LNCAP (cell line): ENCODE measurements around the gene SIX2.

Source experiments
- TF ChIP-seq, protein P1 (sequence below): fragments of 450-650 bp; IDR thresholded peaks from 2 replicates; pipeline ENCODE4 v1.5.1; 2017; ENCODE audit warnings: mild to moderate bottlenecking

The SIX2 gene

GRCh38 chr2:45009303-45009927 lies at the start of gene SIX2:
SIX2 (minus strand) TSS chr2:45009452; CDS start chr2:45009110, 342 bp downstream.
- TF ChIP-seq, protein P1, sequence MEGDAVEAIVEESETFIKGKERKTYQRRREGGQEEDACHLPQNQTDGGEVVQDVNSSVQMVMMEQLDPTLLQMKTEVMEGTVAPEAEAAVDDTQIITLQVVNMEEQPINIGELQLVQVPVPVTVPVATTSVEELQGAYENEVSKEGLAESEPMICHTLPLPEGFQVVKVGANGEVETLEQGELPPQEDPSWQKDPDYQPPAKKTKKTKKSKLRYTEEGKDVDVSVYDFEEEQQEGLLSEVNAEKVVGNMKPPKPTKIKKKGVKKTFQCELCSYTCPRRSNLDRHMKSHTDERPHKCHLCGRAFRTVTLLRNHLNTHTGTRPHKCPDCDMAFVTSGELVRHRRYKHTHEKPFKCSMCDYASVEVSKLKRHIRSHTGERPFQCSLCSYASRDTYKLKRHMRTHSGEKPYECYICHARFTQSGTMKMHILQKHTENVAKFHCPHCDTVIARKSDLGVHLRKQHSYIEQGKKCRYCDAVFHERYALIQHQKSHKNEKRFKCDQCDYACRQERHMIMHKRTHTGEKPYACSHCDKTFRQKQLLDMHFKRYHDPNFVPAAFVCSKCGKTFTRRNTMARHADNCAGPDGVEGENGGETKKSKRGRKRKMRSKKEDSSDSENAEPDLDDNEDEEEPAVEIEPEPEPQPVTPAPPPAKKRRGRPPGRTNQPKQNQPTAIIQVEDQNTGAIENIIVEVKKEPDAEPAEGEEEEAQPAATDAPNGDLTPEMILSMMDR, result no peak

GRCh38 chr2:45055162-45055605 lies 45.9 kb upstream of the SIX2 start:
- TF ChIP-seq, protein P1, result no peak

- TF ChIP-seq, protein P1, result no peak
Measured at GRCh38 chr2:45053966-45054365, 44.7 kb upstream of the SIX2 start.

DNA sequence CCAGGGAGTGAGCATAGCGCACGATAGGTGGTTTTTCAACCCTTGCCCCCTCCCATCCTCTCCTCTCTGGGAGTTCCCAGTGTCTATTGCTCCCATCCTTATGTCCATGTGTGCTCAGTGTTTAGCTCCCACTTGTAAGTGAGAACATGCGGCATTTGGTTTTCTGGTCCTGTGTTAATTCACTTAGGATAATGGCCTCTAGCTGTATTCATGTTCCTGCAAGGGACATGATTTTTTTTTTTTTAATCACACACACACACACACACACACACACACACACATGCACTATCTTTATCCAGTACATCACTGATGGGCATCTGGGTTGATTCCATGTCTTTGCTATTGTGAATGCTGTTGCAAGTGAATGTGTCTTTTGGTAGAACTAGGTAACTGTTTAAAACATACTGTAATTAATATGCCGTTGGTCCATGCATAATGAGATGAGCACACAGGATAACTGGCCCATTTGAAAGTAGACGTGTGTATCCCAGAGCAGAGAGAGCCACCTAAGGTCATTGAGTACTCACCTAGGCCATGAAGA lies 43.2 kb upstream of the SIX2 start:
- TF ChIP-seq, protein P1, result no peak

DNA sequence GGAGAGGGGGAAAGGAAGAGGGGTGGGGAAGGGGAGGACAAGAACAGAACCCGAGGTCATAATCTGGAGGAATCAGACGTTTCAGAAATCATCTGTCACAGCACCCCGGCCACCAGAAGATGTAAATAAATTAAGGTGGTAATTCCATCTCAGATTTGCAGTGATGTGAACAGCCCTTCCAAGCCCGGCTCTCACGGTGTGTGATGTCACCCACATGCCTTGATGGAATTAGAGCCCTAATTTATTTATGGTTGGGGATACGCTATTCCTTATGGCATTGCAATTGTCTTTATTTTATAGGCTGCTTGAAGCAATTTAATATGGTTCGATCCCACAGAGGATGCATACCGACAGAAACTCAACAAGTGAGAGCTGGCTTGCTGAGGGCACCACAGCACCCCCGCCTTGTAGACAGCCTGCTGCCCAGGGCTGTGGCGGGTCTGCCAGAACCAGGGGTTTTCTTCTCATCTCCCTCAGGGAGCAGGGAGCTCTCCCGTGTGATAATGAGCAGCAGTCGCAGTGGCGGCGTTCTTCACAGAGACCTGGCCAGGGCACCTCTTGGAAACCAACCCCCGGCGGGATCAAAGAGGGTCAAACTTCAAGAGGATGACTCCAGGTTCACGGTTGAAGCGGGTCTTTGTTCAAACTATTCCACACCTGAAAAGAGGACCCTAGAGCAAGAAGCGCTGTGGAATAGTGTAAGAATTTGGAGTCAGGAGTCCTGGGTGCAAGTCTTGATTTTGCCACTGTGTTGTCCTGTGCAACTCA lies 40.5 kb upstream of the SIX2 start:
- TF ChIP-seq, protein P1, result no peak

- TF ChIP-seq, protein P1, result no peak
Measured at GRCh38 chr2:45047301-45047700, 38.0 kb upstream of the SIX2 start.

DNA sequence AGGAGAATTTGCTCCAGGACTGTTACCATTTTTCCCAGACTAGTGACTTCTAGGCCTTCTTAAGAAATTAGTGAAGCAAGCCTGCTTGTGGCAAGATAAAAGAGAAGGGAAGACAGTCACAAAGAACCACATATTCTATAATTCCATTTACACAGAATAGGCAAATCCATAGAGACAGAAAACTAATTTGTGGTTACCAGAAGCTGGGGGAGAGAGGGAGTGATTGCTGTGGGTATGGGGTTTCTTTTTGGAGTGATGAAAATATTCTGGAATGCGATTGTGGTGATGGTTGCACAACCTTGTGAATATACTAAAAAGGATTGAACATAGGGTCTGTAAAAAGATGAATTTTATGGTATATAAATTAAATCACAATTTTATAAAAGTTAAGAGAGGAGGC lies 37.5 kb upstream of the SIX2 start:
- TF ChIP-seq, protein P1, result no peak
